Neutrophil (primary cell): ENCODE measurements around the gene CSNK2A3.

Source experiments
- H3K27ac ChIP-seq: fragments of 200-600 bp; sonication (generic); 2 replicates; pipeline ENCODE4 v1.5.1; 2016; ENCODE audit warnings: mild to moderate bottlenecking, moderate library complexity
- H3K27me3 ChIP-seq: fragments of 200-600 bp; sonication (generic); 2 replicates; pipeline ENCODE4 v1.6.0; 2016; ENCODE audit warnings: mild to moderate bottlenecking
- H3K36me3 ChIP-seq: fragments of 200-600 bp; sonication (generic); 2 replicates; pipeline ENCODE4 v1.5.1; 2017
- H3K4me1 ChIP-seq, 2 experiments: fragments of 200-600 bp in 1 of 2; sonication (generic) in 1 of 2; 1 replicate in 1 of 2; 2 replicates in 1 of 2; pipeline versions ENCODE4 v1.5.1 to v1.6.1; 2013 to 2016; ENCODE audit warnings: low read depth in 1 of 2, low read length in 1 of 2, mild to moderate bottlenecking in 1 of 2, moderate library complexity in 1 of 2; ENCODE audit not compliant: control insufficient read depth in 1 of 2, insufficient read depth in 1 of 2
- H3K4me3 ChIP-seq, 2 experiments: fragments of 200-600 bp in 1 of 2; sonication (generic) in 1 of 2; 1 replicate in 1 of 2; 2 replicates in 1 of 2; pipeline ENCODE4 v1.5.1; 2013 to 2016; ENCODE audit warnings: low read depth in 1 of 2, low read length in 1 of 2, mild to moderate bottlenecking in 1 of 2, moderate library complexity in 1 of 2
- H3K9me3 ChIP-seq: fragments of 200-600 bp; sonication (generic); 2 replicates; pipeline ENCODE4 v1.5.1; 2016
- TF ChIP-seq, protein P1 (sequence below): fragments of 200-600 bp; sonication (generic); IDR thresholded peaks from 2 replicates; pipeline ENCODE4 v1.5.1; 2016; ENCODE audit warnings: antibody characterized with exemption

The CSNK2A3 gene

DNA sequence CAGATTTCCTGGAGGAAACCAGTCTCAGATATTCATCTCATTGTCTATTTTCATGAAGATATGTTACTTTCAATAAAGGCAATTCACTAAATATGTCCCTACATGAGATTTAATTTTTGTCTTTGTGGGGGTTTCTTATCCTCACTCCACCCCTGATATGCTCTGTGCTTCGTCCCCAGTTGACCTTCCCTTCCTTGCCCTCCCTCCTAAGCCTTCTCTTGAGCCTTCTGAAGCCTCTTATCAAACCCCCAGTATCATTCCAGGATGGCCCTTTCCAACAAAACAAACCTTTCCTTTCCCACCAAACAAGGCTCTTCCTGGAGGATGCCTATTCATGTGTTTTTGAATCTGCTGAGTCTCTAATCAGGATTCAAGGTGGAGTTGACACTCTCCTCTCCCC is 44.8 kb downstream of the CSNK2A3 start:
- no peaks in the 10 kb centered on the region for H3K9me3 ChIP-seq
- TF ChIP-seq, protein P1, sequence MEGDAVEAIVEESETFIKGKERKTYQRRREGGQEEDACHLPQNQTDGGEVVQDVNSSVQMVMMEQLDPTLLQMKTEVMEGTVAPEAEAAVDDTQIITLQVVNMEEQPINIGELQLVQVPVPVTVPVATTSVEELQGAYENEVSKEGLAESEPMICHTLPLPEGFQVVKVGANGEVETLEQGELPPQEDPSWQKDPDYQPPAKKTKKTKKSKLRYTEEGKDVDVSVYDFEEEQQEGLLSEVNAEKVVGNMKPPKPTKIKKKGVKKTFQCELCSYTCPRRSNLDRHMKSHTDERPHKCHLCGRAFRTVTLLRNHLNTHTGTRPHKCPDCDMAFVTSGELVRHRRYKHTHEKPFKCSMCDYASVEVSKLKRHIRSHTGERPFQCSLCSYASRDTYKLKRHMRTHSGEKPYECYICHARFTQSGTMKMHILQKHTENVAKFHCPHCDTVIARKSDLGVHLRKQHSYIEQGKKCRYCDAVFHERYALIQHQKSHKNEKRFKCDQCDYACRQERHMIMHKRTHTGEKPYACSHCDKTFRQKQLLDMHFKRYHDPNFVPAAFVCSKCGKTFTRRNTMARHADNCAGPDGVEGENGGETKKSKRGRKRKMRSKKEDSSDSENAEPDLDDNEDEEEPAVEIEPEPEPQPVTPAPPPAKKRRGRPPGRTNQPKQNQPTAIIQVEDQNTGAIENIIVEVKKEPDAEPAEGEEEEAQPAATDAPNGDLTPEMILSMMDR = no peak

DNA sequence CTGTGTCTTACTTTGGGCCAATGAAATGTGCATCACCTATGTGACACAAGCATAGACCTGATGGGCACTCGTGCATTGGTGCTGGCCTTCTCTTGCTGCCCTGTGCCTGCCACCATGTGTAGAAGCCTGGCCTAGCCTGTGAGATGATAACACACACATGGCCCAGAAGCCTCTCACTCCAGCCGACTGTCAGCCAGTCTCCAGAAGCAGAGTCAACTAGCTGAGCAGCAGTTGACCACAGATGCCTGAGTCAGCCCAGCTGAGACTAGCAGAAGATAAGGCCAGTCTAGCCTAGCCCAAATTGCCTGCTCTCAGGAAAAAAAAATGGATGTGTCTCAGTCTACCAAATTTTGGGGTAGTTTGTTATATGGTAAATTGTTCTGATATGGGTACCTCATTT is 46.2 kb downstream of the CSNK2A3 start:
- no peaks in the 10 kb centered on the region for H3K9me3 ChIP-seq
- H3K27me3 ChIP-seq = no peaks in the 10 kb centered on the region
- TF ChIP-seq, protein P1 = no peak
- H3K27ac ChIP-seq = no peak overlapping the region
- H3K4me1 ChIP-seq = peaks cover 0 to 9% of the 10 kb centered on the region in 2 experiments
- H3K4me3 ChIP-seq = no peak overlapping the region
- no peaks in the 10 kb centered on the region for H3K36me3 ChIP-seq

More for the DNA sequence above, 44.8 kb downstream of the CSNK2A3 start:
- no peaks in the 10 kb centered on the region for H3K36me3 ChIP-seq
- no peaks in the 10 kb centered on the region for H3K27me3 ChIP-seq
- peaks cover 0 to 17% of the 10 kb centered on the region in 2 experiments for H3K4me1 ChIP-seq
- H3K4me3 ChIP-seq = no peak overlapping the region
- H3K27ac ChIP-seq = no peak overlapping the region

DNA sequence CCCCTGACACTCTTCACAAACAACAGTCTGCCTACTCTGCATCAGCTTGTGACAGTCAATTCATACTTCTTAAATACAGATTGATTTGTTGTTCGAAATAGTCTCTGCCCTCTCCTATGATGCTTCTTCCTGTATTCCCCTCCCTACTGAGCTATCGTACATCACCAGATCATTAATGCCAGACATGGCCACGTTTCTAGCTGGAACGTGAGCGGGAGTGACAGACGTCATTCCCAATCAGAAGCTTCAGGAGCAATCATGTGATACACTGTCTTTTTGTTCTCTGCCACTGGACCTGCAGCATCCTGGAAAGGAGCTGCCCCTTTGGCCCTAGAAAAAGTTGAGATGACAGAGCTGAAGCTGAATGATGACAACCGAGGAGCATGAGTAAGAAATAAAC is 48.5 kb downstream of the CSNK2A3 start:
- TF ChIP-seq, protein P1 = no peak
- no peaks in the 10 kb centered on the region for H3K4me1 ChIP-seq
- H3K27ac ChIP-seq = no peak overlapping the region
- no peaks in the 10 kb centered on the region for H3K36me3 ChIP-seq
- no peaks in the 10 kb centered on the region for H3K9me3 ChIP-seq
- H3K27me3 ChIP-seq = no peaks in the 10 kb centered on the region
- H3K4me3 ChIP-seq = no peak overlapping the region

DNA sequence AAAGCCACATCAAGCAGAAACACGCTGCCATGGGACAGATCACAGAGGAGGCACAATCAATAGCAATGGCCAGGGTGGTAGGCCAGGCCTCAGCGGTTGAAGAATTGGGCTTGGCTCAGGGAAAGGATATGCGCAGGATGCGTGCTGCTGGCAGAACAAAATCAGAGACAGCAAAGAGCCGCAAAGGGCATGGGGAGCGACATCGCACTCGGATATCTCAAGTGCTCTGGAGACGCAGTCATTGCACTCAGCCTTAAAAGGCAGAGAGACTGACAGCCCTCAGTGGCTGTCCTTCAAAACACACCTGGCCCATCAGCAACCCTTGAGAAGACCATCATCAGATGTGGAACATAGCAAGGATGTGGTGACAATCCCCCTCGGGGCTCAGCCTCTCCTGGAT is 50.5 kb downstream of the CSNK2A3 start:
- Histone ChIP-seq H3K27me3 (no peaks in the 10 kb centered on the region), H3K36me3 (no peaks in the 10 kb centered on the region), H3K9me3 (no peaks in the 10 kb centered on the region), H3K4me1 (no peaks in the 10 kb centered on the region), H3K4me3 (no peak overlapping the region), H3K27ac (no peak overlapping the region)
- TF ChIP-seq, protein P1 = no peak
